Rectal smooth muscle tissue (tissue), 1 donor: ENCODE results near the gene DAD1.

Source experiments
- H3K27ac ChIP-seq: one replicate; pipeline ENCODE4 v1.7.0; 2013; ENCODE audit warnings: low read depth, low read length, inconsistent platforms
- H3K27me3 ChIP-seq: one replicate; pipeline ENCODE4 v1.7.0; 2013; ENCODE audit warnings: low read length; ENCODE audit not compliant: control insufficient read depth, insufficient read depth
- H3K36me3 ChIP-seq: one replicate; pipeline ENCODE4 v1.7.0; 2013; ENCODE audit warnings: low read length; ENCODE audit not compliant: control insufficient read depth, insufficient read depth
- H3K4me1 ChIP-seq: one replicate; pipeline ENCODE4 v1.7.0; 2013; ENCODE audit warnings: low read length; ENCODE audit not compliant: control insufficient read depth, insufficient read depth
- H3K4me3 ChIP-seq: one replicate; pipeline ENCODE4 v1.7.0; 2013; ENCODE audit warnings: low read length
- H3K9ac ChIP-seq: one replicate; pipeline ENCODE4 v1.7.0; 2013; ENCODE audit warnings: low read length

DAD1 gene

DNA sequence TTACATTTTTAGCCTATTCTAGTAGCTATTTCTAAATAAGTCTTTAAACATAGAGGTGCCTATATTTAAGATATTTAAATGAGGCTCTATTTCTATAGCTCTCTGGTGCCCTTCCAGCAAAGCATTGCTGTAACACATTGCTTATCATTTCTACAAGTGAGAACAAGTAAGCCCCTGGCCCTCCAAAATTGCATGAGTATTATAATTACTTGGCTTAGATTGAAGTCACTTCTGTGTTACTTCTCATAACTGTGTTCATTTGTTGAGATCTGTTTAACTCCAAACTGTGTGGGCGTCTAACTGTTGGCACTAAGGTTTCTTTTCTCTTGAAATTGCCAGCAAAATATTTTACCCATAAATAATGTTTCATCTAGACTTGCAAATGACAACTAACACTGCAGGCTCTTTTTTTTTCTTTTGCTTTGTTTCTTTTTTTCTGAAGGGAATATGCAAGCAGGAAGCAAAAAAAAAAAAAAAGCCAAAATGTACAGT lies 66.5 kb downstream of the DAD1 start:
- Histone ChIP-seq H3K27ac (no peak overlapping the region), H3K4me3 (no peak overlapping the region), H3K36me3 (no peaks in the 10 kb centered on the region), H3K4me1 (no peaks in the 10 kb centered on the region), H3K9ac (no peak overlapping the region), H3K27me3 (no peaks in the 10 kb centered on the region)

DNA sequence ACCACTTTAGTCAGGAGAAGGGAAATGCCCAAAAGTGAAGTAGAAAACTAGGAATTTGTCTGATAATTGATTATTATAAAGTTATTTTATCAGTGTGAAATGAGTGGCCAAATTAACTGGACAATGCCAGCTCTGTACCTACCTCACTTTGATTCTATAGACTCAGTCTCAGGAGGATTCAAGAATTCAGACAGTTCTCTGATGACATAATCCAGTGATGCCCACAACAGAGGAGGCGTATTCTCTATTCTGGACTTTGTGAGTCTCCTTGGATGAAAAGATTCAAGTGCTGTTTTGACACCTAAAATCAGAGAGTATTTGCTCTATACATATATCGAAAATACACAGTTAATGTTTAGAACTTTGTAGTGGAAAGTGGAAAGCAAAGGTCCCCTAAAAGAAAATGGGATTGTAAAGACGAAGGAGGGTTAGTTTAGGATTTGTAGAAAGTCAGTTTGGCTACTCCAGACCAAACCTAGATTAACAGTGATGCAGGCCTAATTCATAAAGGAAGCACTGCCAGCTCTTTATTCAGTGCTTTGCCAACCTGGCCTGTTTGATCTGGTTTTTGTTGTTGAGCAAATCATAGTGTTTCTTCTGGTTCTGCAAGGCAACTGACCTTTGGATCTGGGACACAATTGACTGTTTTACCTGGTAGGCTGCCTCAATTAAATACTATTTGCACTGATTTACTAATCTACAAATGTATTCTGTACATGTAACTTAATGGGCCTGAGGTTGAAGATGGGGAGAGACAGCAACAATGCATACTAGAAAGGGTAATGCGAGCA lies 67.4 kb downstream of the DAD1 start:
- H3K4me1 ChIP-seq = peaks cover 2% of the 10 kb centered on the region
- H3K4me3 ChIP-seq = no peak overlapping the region
- H3K9ac ChIP-seq = no peak overlapping the region
- H3K36me3 ChIP-seq = no peaks in the 10 kb centered on the region
- H3K27me3 ChIP-seq = no peaks in the 10 kb centered on the region
- H3K27ac ChIP-seq = no peak overlapping the region

DNA sequence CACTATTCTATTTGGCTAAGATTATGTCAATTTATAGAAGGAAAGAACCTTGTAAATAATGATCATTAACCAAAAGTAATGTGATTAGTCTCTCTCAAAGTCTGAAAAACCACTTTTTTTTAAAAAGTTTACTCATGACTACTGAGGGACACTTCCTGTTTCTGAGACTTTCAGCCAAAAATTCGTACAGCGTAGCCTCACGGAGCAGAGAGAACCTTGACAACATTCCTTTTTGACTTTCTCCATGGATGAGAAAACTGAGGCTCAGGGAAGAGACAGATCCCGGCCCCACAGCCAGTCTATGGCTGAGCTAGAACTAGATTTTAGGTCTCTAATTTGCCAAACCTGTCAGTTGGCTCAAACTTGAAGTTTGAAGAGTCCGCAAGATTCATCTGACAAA lies 68.2 kb downstream of the DAD1 start:
- Histone ChIP-seq H3K9ac (no peak overlapping the region), H3K4me1 (peaks cover 3% of the 10 kb centered on the region), H3K27ac (no peak overlapping the region), H3K27me3 (no peaks in the 10 kb centered on the region), H3K36me3 (no peaks in the 10 kb centered on the region), H3K4me3 (no peak overlapping the region)

DNA sequence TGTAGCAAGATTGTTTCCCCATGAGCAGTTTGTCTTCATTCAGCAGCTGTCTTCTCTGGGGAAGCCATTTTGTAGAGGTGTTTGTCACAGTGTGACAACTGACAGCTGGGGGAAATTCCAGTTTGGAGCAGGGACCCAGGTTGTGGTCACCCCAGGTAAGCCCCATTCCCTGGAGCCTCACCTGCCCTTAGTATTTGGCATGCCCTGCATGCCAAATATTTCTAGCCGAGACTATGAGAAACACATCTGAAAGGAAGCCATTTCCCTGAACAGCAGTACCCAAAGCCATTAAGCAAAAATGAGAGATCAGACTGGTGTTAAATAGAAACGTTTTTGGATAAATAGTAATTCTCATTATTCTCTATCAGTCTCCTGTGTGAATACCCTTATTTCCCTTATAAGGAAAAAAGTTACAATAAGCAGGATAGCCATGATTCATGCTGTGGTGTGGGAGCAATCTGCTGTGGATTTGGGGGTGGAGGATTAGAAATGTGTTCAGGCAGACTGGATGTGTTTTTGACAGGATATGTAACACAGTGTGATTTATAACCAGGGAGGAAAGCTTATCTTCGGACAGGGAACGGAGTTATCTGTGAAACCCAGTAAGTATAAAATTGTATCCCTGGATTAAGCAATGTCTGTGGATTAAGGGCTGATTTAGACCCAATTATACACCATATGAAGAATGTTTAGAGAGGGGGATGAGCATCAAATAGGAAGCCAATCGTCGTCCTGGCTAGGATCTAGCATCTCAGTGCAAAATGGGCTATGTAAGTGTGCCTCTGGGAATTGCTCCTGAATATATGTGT lies 68.9 kb downstream of the DAD1 start:
- Histone ChIP-seq H3K9ac (no peak overlapping the region), H3K4me3 (no peak overlapping the region), H3K36me3 (no peaks in the 10 kb centered on the region), H3K27me3 (no peaks in the 10 kb centered on the region), H3K4me1 (peaks cover 7% of the 10 kb centered on the region), H3K27ac (peak overlapping the region; percentile 5)

DNA sequence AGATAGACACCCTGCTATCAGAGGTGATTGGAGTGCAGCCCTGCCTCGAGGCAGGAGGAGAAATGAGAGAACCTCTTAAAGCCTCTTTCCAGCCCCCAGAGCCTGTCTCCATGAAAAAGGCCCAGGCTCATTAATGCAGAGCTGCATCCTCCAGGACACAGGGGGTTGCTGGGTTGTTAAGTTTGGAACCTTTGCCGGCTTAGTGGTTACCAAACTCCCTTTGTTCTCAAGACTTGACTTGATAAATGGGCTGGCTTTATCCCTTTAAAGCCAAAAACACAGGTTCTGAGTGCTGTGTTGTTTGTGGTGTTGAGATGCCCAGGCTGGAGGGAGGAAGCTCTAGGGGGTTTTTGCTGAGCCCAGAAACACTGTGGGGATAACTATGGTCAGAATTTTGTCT lies 71.0 kb downstream of the DAD1 start:
- H3K4me1 ChIP-seq = peaks cover 12% of the 10 kb centered on the region

DNA sequence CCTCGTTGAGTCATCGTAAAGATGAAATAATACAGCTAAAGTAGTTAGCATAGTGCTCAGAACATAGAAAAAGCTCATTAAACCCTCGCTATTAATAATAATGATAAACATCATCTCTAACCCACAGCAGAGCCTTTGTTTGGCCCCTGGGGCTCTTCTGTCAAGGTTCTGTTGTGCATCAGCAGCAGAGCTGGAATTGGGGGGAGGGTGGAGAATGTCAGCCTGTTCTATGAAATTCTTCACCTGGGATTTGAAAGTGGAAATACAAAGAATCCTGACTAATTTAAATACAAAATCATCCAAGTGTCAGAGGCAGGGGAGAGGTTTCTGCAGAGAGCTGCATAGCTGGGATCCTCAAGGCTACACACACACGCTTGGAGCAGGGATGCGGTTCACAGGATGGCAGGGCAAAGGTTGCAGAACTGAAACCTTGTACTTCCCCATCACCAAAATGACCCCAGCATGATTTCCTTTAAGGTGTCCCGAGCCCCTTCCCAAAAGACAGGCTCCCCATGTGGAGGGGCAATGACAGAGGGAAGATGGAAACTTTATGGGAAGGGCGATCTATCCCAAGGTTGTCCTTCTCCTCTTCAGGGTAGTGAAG lies 71.8 kb downstream of the DAD1 start:
- no peaks in the 10 kb centered on the region for H3K27me3 ChIP-seq
- H3K9ac ChIP-seq = no peak overlapping the region
- no peaks in the 10 kb centered on the region for H3K36me3 ChIP-seq
- no peak overlapping the region for H3K27ac ChIP-seq
- H3K4me3 ChIP-seq = no peak overlapping the region
- H3K4me1 ChIP-seq = peaks cover 16% of the 10 kb centered on the region

More for the DNA sequence above, 71.0 kb downstream of the DAD1 start:
- Histone ChIP-seq H3K4me3 (no peak overlapping the region), H3K36me3 (no peaks in the 10 kb centered on the region), H3K27ac (no peak overlapping the region), H3K27me3 (no peaks in the 10 kb centered on the region), H3K9ac (no peak overlapping the region)

DNA sequence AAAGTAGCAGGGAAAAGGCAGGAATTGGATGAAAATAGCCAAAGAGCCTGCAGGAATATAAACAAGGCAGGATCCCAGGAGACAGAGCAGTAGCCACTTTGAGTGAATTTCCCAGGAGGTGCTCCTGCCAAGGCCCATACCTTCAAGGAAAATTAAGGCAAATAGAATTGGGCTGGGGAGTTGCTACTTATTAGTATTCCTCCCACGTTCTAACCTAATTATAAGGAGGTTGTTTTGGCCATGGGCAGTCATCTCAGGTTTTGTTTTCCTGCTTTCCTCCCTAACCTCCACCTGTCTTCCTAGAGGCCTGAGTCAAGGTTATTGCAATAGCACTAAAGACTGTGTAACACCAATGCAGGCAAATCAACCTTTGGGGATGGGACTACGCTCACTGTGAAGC lies 73.1 kb downstream of the DAD1 start:
- H3K36me3 ChIP-seq = no peaks in the 10 kb centered on the region
- no peaks in the 10 kb centered on the region for H3K27me3 ChIP-seq
- no peak overlapping the region for H3K4me3 ChIP-seq
- H3K9ac ChIP-seq = no peak overlapping the region
- H3K27ac ChIP-seq = peak overlapping the region; percentile 10
- peaks cover 20% of the 10 kb centered on the region for H3K4me1 ChIP-seq
